Stimulated activated CD4-positive, alpha-beta T cell treated with anti-CD3 and anti-CD28 coated beads, Interleukin-12 subunit alpha, Interleukin-12 subunit beta, amount 100 ng/mL, for 24 hours (primary cell): ENCODE data around the gene LTBP3.

Experiments used
- DNase-seq, 2 experiments: peaks; one replicate each; pipeline ENCODE4 v3.0.0-alpha.2; 2020; ENCODE audit warnings: low read depth in 2 of 2

LTBP3 gene

GRCh38 chr11:65554057-65554818 is 3.9 kb downstream of the LTBP3 start:
- DNase-seq, result no peak

GRCh38 chr11:65553301-65554001 is 4.7 kb downstream of the LTBP3 start:
- peak in 1 of 2 experiments; percentile 60 for DNase-seq

- no peak for DNase-seq
Observed at GRCh38 chr11:65552388-65552951, 5.7 kb downstream of the LTBP3 start.

DNA sequence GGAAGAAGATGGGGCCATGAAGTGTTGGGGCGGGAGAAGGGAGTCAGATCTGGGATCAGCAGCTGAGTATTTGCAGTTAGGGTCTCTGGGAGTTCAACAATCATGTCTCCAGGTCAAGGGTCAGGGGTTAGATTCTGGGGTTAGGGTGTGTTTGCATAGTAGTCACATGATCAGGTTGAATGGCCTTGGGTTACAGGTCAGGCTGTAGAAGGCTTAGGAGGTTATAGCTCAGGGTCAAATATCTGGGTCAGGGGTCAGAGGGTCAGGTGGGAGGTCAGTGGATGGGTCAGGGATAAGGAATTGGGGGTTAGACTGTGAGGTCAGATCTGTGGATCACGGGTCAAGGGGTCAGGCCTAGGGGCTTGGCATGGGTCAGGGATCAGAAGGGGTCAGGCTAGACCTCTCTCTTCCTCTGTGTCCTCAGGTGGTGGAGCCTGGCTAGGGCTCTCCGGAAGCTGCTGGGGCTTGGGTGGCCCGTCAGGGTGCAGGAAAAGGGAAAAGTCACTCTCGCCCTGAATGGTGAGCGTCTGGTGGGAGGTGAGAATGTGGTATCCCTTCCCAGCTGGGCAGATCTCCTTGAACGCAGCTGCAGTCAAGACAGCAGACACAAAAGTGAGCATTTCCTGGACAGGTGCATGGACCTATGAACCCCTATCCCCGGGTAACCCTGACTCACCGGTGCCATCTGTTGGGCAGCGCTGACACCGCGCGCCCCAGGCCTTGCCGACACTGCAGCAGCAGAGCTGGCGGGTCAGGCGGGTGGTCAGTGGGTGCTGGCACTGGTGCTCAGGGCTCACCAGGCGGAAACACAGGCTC is 6.4 kb downstream of the LTBP3 start:
- DNase-seq, result peak in 1 of 2 experiments; percentile 47

DNA sequence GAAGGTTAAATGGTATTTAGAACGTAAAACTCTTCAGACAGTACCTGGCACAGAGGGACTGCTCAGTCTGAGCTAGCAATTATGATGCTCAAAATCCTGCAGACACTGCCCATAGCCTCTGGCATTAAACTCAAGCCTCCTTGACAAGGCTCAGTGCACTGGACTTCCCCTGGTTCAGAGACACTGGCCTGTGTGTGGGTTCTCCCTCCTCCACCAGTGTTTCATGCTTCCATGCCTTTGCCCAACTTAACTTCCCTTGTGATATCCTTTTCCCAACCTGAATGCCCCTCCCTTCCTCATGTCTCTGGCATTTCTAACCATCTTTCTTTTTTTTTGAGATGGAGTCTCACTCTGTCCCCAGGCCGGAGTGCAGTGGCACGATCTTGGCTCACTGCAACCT is 9.1 kb downstream of the LTBP3 start:
- DNase-seq, result no peak

DNA sequence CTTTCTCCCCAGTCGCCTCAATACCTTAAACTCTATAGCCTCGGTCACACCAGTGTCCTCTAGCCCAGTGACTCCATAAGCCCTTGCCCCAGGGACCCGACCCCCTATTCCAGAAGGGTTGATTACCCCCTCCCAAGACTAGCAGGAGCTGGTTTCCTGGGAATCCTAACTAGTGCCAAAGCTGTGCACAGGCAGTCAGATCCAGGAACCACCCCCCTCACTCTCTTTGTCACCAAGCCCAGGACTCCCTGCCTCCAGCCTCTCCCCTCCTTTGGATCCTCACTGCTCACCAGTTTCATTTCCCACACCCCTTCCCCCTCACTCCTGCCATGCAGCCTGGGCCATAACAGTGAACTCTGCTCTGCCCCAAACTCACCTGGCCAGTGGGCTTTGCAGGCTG is 9.8 kb downstream of the LTBP3 start:
- DNase-seq, result no peak

GRCh38 chr11:65547446-65548125 is 10.6 kb downstream of the LTBP3 start:
- DNase-seq, result no peak

DNA sequence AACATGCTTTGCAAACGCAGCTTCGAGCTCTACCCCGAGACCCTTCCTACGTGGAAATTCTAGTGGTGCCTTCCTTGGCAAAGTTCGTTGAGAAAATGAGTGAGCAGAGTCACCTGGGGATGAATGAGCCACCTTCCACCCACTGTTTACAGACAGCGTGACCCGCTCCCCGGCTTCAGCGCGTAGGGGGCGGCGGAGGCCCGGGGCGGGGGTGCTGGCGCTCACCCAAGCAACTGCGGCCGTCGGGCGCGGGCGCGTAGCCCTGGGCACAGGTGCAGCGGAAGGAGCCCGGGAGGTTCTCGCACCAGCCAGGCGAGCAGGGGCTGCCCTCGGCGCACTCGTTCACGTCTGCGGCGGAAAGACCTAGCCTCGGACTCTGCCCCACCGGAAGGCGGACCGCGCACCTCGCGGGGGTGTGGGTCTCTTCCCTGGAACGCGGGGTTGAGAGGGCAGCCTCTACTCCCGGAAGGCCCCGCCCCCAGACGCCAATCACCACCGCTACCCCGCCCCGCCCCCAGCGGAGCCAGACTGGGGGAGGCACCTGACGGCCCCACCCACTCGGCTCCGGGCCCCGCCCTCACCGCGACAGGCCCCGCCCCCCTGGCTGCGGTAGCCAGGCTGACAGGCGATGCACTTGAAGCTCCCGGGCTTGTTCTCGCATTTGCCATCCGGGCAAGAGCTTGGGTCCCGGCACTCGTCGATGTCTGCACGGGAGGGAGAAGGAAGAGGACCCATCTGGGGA is 11.8 kb downstream of the LTBP3 start:
- peak; percentile 94 to 99 for DNase-seq

DNA sequence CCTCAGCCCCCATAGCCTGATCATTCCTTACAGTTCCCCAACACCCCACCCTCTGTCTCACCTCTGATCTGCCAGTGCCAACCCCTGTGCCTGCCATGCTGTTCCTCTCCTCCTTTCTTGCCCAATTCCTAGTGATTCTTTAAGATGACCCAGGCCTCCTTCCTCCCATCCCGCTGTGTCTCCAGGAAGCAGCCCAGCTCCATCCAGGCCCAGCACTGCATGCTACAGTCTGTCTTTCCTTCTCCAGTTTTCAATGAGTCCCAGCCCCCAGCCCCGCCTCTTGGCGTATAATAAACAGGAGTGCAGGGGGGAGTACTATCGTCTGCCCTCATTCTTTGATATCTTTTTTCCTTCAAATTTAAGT is 12.3 kb downstream of the LTBP3 start:
- DNase-seq, result no peak

DNA sequence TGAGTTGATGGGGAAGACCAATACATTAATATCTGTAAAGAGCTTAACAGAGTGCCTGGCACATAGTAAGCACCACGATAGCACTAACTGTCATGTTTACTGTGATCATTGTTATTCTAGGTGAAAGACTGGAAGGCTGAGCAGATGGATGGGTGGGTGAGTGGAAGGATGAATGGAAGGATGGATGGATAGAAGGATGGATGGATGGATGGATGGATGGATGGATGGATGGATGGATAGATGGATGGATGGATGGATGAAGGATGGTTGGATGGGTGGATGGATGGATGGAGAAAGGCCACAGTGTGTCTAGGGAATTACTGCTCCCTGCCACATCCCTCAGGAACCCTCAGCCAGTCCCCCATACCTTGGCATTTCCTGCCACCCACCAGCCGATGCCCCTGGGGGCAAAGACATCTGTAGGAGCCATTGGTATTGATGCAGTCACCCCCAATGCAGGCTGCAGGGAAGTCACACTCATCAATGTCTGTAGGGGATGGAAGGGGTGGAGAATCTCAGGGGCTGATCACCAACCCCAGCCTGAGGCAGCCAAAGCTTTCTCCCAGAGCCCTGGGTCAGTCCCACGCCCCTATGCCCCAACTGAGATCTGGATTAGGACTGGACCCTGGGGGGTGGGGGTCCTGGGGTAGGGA is 15.3 kb downstream of the LTBP3 start:
- DNase-seq, result no peak

GRCh38 chr11:65541093-65541982 is 16.8 kb downstream of the LTBP3 start:
- DNase-seq, result no peak

GRCh38 chr11:65540290-65541092 is 17.7 kb downstream of the LTBP3 start:
- DNase-seq, result peak; percentile 75 to 86

- no peak for DNase-seq
Observed at GRCh38 chr11:65539744-65540289, 18.3 kb downstream of the LTBP3 start.

DNA sequence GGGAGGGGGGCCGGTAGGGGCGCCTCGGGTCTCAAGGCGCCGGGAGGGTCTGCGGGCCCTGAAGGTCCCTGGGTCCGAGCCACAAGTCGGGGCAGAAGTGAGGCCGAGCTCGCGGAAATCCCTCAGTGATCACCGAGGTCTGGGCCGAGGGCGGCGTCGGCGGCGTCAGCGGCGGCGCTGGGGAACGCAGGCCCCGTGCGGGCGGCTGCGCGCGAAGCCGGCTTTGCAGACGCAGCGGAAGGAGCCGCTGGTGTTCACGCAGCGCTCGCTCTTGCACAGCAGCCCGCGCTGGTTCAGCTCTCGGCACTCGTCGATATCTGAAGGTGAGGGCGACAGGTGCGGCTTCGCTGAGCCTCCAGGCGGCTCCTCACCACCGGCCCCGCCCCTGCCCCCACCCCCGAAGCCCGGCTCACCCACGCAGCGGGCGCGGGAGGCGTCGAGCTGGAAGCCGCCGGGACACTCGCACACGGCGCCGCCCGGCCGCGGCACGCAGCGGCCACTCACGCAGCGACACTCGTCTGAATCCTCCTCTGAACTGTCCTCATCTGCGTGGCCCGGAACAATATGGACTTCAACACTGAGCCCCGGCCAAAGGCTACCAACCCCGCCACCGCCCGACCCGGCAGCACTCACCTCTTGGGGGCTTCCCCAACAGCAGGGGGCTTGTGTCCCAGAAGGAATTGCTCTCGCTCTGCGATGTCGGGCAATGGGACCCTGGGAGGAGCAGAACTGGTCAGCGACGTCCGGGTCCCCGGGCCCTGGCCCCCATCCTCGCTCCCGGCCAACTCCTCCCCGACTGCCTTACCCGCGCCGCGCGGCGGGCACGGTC is 19.0 kb downstream of the LTBP3 start:
- DNase-seq, result no peak

- DNase-seq, result no peak
Observed at GRCh38 chr11:65538232-65538914, 19.8 kb downstream of the LTBP3 start.

DNA sequence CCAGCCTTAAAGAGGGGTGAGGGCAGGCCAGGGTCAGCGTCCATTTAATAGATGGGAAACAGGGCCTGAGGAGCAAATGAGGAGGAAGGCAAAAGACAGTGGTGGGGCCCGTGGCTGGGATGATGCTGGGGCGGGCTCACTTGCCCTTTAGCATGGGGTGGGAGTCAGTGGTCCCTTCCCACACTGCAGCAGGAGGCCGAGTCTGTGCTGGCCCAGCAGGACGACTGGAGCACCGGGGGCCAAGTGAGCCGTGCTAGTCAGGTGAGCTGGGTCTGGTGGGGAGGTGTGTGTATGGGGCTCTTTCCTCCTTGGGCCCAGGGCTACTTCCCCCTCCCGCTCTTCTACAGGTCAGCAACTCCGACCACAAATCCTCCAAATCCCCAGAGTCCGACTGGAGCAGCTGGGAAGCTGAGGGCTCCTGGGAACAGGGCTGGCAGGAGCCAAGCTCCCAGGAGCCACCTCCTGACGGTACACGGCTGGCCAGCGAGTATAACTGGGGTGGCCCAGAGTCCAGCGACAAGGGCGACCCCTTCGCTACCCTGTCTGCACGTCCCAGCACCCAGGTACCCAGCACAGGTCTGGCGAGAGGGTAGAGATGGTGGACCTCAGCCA is 20.4 kb downstream of the LTBP3 start:
- no peak for DNase-seq
